Measurements from ENCODE around the gene ICAM4. TPM values are rescaled to one million over a fixed set of nuclear protein-coding genes. Genes with fewer than 3 reads are reported as not detected.
A peak's percentile ranks its signal among the peaks of the same experiment; 100 is the strongest.

ICAM4 gene
- total RNA-seq, 1 donor from 2014 or later, result 0.20 TPM

DNA sequence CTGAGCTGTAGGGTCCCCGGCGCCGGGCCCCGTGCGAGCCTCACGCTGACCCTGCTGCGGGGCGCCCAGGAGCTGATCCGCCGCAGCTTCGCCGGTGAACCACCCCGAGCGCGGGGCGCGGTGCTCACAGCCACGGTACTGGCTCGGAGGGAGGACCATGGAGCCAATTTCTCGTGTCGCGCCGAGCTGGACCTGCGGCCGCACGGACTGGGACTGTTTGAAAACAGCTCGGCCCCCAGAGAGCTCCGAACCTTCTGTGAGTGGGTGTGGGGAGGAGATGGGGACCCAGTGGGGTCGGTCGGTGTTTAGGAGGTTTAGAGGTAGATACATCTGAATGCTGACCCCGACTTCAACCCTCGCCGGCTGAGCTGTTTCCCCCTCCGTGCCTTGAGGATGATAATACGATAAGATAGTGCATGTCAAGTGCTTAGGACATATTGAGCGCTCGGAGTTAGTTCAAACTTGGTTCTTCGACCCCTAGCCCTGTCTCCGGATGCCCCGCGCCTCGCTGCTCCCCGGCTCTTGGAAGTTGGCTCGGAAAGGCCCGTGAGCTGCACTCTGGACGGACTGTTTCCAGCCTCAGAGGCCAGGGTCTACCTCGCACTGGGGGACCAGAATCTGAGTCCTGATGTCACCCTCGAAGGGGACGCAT, 4.9 kb downstream of the ICAM4 start:
- Mint-ChIP-seq H3K27me3 (ENCODE audit: low read depth, unreplicated experiment) (peaks cover 80% of the 10 kb centered on the region), H3K9me3 (ENCODE audit: unreplicated experiment) (peaks cover 27% of the 10 kb centered on the region), H3K4me3 (ENCODE audit: unreplicated experiment) (no peak overlapping the region), H3K4me1 (ENCODE audit: low read depth, unreplicated experiment) (no peaks in the 10 kb centered on the region), H3K36me3 (ENCODE audit: low read depth, unreplicated experiment) (peaks cover 2% of the 10 kb centered on the region), H3K27ac (ENCODE audit: unreplicated experiment) (no peak overlapping the region)
- Histone ChIP-seq H3K4me3 (ENCODE audit: insufficient read depth, low read depth, low read length) (peak overlapping the region; percentile 39), H3K79me2 (ENCODE audit: insufficient read depth, low read length) (no peaks in the 10 kb centered on the region), H4K20me1 (ENCODE audit: insufficient read depth, low read length) (peaks cover 16% of the 10 kb centered on the region), H3K4me1 (ENCODE audit: insufficient read depth, low read length) (peaks cover 34% of the 10 kb centered on the region), H3K27ac (ENCODE audit: low read depth, low read length) (no peak overlapping the region), H3K36me3 (ENCODE audit: insufficient read depth, low read length) (no peaks in the 10 kb centered on the region), H3K4me2 (ENCODE audit: low read length) (peak overlapping the region; percentile 82), H3K9ac (ENCODE audit: low read length) (no peak overlapping the region), H3K9me3 (ENCODE audit: insufficient read depth, low read depth, low read length) (peaks cover 11% of the 10 kb centered on the region), H3K27me3 (ENCODE audit: insufficient read depth, low read length) (peaks cover 74% of the 10 kb centered on the region), H2AFZ (ENCODE audit: low read depth, low read length) (peak overlapping the region; percentile 66)
- TF ChIP-seq EZH2 (IDR thresholded peaks at IDR 0.05; ENCODE audit: insufficient read depth, low read length) (peak; percentile 79), CTCF (IDR thresholded peaks at IDR 0.05; ENCODE audit: insufficient read depth, low read depth, low read length) (no peak)
- FAIRE-seq (no peak), DNase-seq (ENCODE audit: low read depth) (no peak)

DNA sequence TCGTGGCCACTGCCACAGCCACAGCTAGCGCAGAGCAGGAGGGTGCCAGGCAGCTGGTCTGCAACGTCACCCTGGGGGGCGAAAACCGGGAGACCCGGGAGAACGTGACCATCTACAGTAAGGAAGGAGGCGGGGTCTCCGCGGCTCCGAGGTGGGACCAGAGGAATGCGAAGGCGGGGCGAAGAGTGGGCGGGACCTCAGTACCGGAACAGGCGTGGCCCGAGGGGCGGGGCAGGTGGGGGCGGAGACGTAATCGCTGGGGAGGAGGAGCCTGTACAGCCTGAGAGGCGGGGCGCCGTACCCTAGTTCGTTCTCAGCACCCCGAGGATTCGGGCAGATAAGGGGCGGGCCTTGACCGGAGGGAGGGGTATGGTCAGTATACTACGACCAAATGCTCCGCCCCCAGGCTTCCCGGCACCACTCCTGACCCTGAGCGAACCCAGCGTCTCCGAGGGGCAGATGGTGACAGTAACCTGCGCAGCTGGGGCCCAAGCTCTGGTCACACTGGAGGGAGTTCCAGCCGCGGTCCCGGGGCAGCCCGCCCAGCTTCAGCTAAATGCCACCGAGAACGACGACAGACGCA, 5.5 kb downstream of the ICAM4 start:
- peaks cover 77% of the 10 kb centered on the region for H3K27me3 Mint-ChIP-seq (ENCODE audit: low read depth, unreplicated experiment)
- no peaks in the 10 kb centered on the region for H3K4me1 Mint-ChIP-seq (ENCODE audit: low read depth, unreplicated experiment)
- peak overlapping the region; percentile 82 for H3K4me2 ChIP-seq (ENCODE audit: low read length)
- DNase-seq (ENCODE audit: low read depth) (no peak), FAIRE-seq (no peak)
- TF ChIP-seq CTCF (IDR thresholded peaks at IDR 0.05; ENCODE audit: insufficient read depth, low read depth, low read length), result no peak
- no peak for TF ChIP-seq EZH2 (IDR thresholded peaks at IDR 0.05; ENCODE audit: insufficient read depth, low read length)
- H3K79me2 ChIP-seq (ENCODE audit: insufficient read depth, low read length), result no peaks in the 10 kb centered on the region
- H2AFZ ChIP-seq (ENCODE audit: low read depth, low read length), result no peak overlapping the region
- H3K4me3 ChIP-seq (ENCODE audit: insufficient read depth, low read depth, low read length), result no peak overlapping the region
- no peak overlapping the region for H3K27ac Mint-ChIP-seq (ENCODE audit: unreplicated experiment)
- H3K27me3 ChIP-seq (ENCODE audit: insufficient read depth, low read length), result peaks cover 75% of the 10 kb centered on the region
- H4K20me1 ChIP-seq (ENCODE audit: insufficient read depth, low read length), result peaks cover 16% of the 10 kb centered on the region
- peaks cover 2% of the 10 kb centered on the region for H3K36me3 Mint-ChIP-seq (ENCODE audit: low read depth, unreplicated experiment)
- H3K4me3 Mint-ChIP-seq (ENCODE audit: unreplicated experiment), result no peak overlapping the region
- no peaks in the 10 kb centered on the region for H3K36me3 ChIP-seq (ENCODE audit: insufficient read depth, low read length)
- no peak overlapping the region for H3K9ac ChIP-seq (ENCODE audit: low read length)
- peaks cover 32% of the 10 kb centered on the region for H3K4me1 ChIP-seq (ENCODE audit: insufficient read depth, low read length)
- H3K9me3 ChIP-seq (ENCODE audit: insufficient read depth, low read depth, low read length), result peaks cover 11% of the 10 kb centered on the region
- H3K9me3 Mint-ChIP-seq (ENCODE audit: unreplicated experiment), result peaks cover 28% of the 10 kb centered on the region
- no peak overlapping the region for H3K27ac ChIP-seq (ENCODE audit: low read depth, low read length)

All from astrocyte (in vitro differentiated cells and primary cell).